ENCODE data around the gene CKB. TPM values are rescaled to one million over a fixed set of nuclear protein-coding genes. Genes with fewer than 3 reads are reported as not detected.

The CKB gene
- total RNA-seq, 6 experiments from 2014 or later = 3.6 to 57.1 (median 6.7) TPM

DNA sequence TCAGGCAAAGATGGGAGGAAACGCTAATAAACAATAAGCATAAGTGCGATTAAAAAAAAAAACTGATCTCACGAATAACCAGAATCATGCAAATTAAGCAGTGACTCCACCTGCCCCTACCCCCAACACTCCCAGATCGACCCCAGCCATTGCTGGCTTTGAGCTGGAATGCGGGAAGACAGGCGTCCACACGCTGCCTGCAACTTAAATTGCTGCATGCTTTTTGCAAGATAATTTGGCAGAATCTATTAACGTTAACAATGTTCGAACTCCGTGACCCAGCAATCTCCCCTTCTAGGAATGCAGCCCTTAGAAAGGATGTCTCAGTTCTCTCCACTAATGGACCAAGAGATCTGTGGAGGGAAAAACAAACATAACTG, 935 bp upstream of the CKB start:
- TF ChIP-seq CTCF (IDR thresholded peaks at IDR 0.05) = no peak
- no peak for TF ChIP-seq POLR2A (IDR thresholded peaks at IDR 0.05)

GRCh38 chr14:103521951-103522563, 573 bp downstream of the CKB start:
- peak overlapping the region in 1 of 3 donors; percentile 8 for H3K27ac ChIP-seq
- no peaks in the 10 kb centered on the region for H3K36me3 ChIP-seq
- H3K27me3 ChIP-seq = peaks cover 0 to 10% of the 10 kb centered on the region in 2 donors
- ATAC-seq (no peak), DNase-seq (peak in 2 of 3 donors; percentile 31 to 58)
- intact Hi-C loops (cut with DNase I) = no loop called here
- H3K4me3 ChIP-seq = peak overlapping the region; percentile 40 to 50 (median 42)
- 0% methylated on average over 3 of the region's 74 CpGs for WGBS (ENCODE audit: insufficient coverage, low coverage, low lambda C conversion rate, missing lambda C conversion rate)
- TF ChIP-seq CTCF (IDR thresholded peaks at IDR 0.05) (no peak), POLR2A (IDR thresholded peaks at IDR 0.05) (no peak)
- H3K9me3 ChIP-seq = no peaks in the 10 kb centered on the region
- H3K4me1 ChIP-seq = peaks cover 0 to 41% (median 5%) of the 10 kb centered on the region in 4 donors

More for the DNA sequence above, 935 bp upstream of the CKB start:
- Histone ChIP-seq H3K4me1 (peaks cover 0 to 40% (median 8%) of the 10 kb centered on the region in 4 donors), H3K36me3 (no peaks in the 10 kb centered on the region), H3K27ac (no peak overlapping the region), H3K4me3 (no peak overlapping the region), H3K9me3 (no peaks in the 10 kb centered on the region), H3K27me3 (peaks cover 0 to 10% of the 10 kb centered on the region in 2 donors)
- intact Hi-C loops (cut with DNase I) = no loop called here
- ATAC-seq = no peak
- 61% methylated on average over 10 of the region's 10 CpGs for WGBS (ENCODE audit: insufficient coverage, low coverage, low lambda C conversion rate, missing lambda C conversion rate)
- DNase-seq = no peak

DNA sequence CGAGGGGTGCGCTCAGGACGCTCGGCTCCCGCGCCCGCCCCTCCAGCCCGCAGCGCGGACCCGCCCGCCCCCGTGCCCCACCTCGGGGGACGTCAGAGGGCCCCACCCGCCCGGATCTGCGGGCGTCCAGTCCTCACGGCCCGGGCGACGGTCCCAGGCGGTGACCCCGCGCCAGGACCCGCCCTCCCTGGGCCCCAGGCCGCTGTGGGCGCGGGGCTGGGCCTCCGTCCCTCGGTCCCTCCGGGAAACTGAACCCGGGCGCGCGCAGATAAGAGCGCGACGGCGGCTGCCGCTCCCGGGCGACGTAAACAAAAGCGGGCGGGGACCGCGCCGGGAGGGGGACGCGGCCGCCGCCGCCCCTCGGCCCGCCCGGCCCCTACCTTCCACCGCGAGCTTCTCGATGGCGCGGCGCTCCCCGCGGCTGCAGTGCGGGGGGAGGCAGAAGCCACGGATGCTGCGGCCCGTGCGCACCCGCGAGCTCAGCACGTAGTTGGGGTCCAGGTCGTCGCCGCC, 1.1 kb downstream of the CKB start:
- peaks cover 0 to 37% (median 5%) of the 10 kb centered on the region in 4 donors for H3K4me1 ChIP-seq
- H3K27me3 ChIP-seq = peaks cover 0 to 10% of the 10 kb centered on the region in 2 donors
- H3K4me3 ChIP-seq = peak overlapping the region; percentile 40 to 50 (median 42)
- no peaks in the 10 kb centered on the region for H3K9me3 ChIP-seq
- intact Hi-C loops (cut with DNase I) = no loop called here
- peak overlapping the region in 1 of 3 donors; percentile 8 for H3K27ac ChIP-seq
- peak in 1 of 3 donors; percentile 36 for DNase-seq
- no peaks in the 10 kb centered on the region for H3K36me3 ChIP-seq
- peak; percentile 9 to 41 (median 29) for ATAC-seq
- 0% methylated on average over 31 of the region's 77 CpGs for WGBS (ENCODE audit: insufficient coverage, low coverage, low lambda C conversion rate, missing lambda C conversion rate)
- no peak for TF ChIP-seq POLR2A (IDR thresholded peaks at IDR 0.05)
- no peak for TF ChIP-seq CTCF (IDR thresholded peaks at IDR 0.05)

DNA sequence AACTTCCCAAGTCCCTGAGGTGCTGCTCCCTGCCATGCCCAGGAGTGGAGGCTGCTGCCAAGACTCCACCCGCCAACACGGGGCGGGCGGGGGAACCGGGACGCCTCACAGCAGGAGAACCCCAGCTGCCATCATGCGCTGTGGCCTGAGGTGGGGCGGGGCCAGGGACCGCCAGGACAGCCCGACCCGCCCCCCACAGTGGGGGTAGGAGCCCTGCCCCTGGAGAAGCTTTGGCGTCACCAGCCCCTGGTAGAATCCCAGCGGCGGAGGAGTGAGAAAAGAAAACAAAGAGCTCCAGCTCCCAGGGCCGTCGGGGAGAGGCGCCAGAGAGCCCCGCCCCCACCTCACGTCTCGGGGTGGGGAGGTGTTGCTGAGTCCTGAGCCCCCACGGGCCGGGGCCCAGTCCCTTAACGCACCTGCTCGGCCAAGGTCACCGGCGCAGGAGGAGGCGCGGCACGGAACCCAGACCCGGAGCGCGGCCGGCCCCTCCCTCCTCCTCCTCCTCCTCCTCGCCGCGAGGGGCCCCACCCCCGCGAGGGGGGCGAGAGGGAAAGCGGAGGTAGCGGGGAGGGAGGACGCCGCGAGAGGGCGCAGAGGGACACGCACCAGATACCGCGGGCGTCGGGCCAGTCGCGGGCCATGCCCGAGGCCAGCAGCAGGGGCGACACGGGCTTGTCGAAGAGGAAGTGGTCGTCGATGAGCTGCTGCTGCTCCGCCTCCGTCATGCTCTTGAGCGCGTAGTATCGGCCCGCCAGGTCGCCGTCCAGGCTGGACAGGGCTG, 1.8 kb downstream of the CKB start:
- whole genome bisulfite sequencing (ENCODE audit: insufficient coverage, low coverage, low lambda C conversion rate, missing lambda C conversion rate) = 11% methylated on average over 13 of the region's 66 CpGs
- H3K4me1 ChIP-seq = peaks cover 0 to 32% (median 4%) of the 10 kb centered on the region in 4 donors
- intact Hi-C loops (cut with DNase I) = no loop called here
- no peaks in the 10 kb centered on the region for H3K9me3 ChIP-seq
- ATAC-seq (peak; percentile 62 to 68 (median 66)), DNase-seq (peak; percentile 73 to 78 (median 75))
- H3K36me3 ChIP-seq = no peaks in the 10 kb centered on the region
- peak overlapping the region; percentile 40 to 50 (median 42) for H3K4me3 ChIP-seq
- H3K27ac ChIP-seq = peak overlapping the region in 1 of 3 donors; percentile 8
- H3K27me3 ChIP-seq = peaks cover 0 to 10% of the 10 kb centered on the region in 2 donors
- TF ChIP-seq POLR2A (IDR thresholded peaks at IDR 0.05) = no peak
- TF ChIP-seq CTCF (IDR thresholded peaks at IDR 0.05) = peak; percentile 42 to 53 (median 50)
